HG03439 (cell line): ENCODE results near the gene LOXL3.

Source experiments
- ATAC-seq: cut with Tn5 transposase; IDR thresholded peaks from one replicate; pipeline ENCODE4 v1.9.1; 2021; ENCODE audit warnings: mild to moderate bottlenecking, moderate library complexity; ENCODE audit not compliant: unreplicated experiment

LOXL3 gene

DNA sequence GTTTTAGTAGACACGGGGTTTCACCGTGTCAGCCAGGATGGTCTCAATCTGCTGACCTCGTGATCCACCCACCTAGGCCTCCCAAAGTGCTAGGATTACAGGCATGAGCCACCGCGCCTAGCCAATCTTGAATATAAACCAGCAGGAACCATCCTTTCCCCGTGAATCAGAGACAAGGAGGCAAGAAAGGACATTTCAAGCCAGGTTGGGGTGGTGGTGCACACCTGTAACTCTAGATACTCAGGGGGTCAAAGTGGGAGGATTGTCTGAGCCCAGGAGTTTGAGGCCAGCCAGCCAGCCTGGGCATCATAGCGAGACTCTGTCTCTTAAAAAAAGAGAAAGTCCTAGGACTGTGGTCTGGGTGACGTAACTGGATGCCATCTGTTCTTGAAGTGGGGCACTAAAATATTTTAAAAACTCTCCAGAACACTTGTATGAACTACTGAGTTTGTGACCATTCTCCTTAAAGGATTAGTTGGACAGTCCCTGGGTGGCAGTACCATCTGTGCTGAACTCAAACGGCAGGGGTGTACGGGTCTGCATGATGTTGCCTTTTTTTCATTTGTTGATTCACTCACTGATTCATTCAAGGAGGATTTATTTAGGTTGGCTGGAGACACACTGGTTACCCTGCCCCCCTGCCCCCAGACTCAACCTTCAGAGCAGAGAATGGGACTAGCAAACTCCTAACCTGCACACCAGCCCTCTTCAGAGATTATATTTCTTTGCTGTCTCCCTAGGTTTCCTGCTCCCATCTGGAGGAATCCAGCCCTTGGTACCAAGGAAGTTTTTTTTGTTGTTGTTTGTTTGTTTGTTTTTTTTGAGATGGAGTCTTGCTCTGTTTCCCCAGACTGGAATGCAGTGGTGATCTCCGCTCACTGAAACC lies 42.4 kb downstream of the LOXL3 start:
- no peak for ATAC-seq

DNA sequence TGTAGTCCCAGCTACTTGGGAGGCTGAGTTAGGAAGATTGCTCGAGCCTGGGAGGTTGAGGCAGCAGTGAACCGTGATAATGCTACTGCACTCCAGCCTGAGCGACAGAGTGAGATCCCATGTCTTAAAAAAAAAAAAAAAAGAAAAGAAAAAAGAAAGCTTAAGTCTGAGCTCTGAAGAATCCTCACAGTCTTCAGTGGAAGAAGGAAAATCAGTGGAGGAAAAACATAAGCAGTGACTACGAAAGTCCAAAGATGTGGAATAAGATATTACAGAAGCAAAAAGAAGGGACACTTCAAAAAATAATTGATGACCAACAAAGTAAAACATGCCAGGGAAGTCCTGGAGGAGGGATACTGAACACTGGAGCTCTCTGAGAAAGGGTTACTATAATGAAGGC lies 43.5 kb downstream of the LOXL3 start:
- no peak for ATAC-seq

DNA sequence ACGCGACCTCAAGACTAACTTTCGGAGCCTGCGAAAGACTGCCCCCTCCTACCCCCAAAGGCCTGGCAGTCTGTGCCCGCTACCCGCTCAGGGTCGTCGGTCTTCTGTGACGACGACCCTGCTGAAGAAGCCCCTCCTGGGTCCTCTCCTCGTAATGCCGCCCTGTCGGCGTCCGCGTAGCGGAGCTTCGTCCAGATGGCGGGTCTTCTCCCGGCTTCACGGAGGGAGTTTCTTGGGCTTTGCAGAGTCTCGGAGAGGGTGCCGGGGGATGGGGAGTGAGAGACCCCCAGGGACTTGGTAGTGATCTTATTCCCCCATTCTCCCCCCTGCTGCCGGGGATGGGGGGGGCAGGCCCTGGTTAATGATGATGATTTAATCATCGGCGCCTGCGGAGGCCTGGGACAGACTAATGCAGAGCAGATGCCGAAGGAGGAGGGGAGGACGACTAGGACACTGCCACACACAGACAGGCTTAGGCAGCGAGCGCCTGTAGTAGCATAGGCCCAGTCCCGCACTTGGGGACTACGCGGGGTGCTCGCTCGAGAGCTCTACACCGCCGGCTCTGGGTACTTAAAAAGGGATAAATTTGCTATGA lies 45.7 kb downstream of the LOXL3 start:
- peak; percentile 7 for ATAC-seq

- ATAC-seq, result peak; percentile 91
Observed at GRCh38 chr2:74507145-74507925, 46.4 kb downstream of the LOXL3 start, which contains the start of gene PCGF1. PCGF1 (minus strand) TSS chr2:74507695; CDS start chr2:74507668, 27 bp downstream.

- no peak for ATAC-seq
Observed at GRCh38 chr2:74505448-74506246, 48.1 kb downstream of the LOXL3 start.

- no peak for ATAC-seq
Observed at GRCh38 chr2:74504591-74504990, 49.2 kb downstream of the LOXL3 start.

DNA sequence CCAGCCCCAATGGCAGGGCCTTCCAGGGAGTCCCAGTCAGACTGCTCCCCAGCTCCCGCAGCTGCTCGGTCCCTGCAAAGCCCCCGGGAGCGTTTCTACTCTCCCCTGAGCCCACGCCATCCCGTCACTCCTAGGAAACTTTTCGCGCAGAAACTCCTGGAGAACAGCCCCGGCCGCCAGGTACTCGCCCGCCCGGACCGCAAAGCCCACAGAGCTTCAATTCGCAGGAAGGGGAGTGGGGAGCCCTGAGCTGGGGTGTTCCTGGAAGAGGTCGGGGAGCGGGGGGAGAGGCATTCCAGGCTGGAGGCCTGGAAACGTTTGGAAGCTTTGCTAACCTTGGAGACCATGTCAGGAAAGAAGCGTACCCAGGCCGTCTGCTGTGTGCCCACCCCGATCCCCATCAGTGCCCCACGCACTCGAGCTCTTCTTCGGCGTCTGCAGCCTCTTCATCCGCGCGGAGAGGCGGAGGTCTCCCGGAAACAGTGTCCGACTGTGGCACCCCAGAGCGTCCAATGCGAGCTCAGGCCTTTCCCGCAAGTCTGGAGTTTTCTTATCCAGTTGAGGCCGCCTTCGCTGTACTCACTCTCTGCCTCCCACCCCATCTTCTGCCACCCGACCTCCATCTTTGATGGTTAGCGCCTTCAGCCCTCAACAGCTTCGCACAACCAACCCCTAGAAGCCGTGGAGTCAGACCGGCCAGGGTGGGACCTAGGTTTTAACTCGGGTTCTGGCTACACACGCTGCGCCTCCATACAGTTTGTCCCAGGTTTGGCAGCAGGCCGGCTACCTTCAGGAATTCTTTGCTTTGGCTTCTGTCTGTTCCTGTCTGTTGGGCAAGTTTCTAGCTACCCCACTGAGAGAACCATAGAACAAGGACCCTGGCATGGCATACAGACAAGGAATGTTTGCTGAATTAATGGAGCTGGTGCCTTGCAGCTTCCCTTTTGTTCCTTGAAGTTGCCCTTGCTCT lies 50.0 kb downstream of the LOXL3 start:
- no peak for ATAC-seq

DNA sequence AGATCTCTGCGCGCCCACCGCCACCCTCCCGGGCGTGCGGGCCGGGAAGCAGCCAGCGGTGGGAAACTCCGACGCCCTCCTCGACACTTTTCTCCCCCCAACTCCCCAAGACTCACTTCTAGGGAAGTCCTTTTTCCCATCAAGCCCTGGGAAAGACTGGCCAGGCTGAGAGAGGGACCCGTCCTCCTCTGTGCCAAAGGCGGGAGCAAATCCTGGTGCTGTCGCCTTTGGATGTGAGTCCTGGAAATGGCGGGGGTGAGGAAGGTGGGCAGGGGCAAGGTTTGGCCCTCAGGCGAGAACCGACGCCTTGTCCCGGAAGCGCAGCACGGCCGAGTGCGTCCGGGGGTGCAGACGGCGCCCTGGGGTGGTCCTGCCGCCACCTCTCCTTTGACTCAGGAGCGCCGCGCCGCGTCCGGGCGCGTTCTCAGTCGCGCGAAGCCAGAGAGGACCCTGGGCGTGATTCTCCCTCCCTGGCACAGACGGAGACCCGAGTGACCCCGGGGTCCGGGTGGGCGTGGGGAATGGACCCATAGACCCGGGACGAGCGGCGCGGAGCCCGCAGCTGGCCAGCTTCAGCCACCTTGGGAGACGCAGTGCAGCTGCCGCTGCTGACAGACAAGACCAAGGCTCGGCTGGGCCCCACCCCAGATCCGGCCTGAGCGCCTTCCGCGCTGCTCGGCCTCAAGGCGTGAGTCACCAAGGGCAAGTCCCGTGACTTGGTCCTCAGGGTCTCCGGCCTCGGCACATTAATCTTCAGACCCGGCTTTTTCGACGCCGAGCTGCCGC lies 50.8 kb downstream of the LOXL3 start:
- ATAC-seq, result no peak

DNA sequence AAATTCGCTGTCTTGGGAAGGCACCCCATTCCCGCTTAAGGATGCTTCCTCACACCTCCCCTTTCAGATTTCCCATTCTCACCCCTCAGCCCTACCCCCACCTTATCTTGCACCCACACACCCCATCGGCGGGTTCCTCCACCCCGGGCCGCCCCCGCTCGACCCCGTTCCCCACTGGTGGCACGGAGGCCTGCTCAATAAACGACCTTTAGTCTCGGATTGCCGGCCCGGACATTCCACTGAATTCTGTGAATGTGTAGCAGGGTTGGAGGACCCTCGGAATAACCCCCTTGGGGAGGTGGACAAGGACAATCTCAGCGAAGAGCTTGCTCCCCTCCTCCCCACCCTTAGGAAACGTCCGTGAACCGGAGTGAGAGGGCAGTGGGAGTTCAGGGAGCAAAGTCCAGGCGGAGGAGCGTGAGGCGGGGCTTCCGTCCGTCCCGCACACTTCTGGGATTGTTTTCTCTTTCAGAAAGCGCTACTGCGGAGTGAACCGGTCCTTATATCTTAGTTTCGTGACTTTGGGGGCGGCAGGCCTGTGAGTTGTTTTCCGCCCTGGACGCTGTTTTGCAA lies 51.5 kb downstream of the LOXL3 start:
- ATAC-seq, result no peak

DNA sequence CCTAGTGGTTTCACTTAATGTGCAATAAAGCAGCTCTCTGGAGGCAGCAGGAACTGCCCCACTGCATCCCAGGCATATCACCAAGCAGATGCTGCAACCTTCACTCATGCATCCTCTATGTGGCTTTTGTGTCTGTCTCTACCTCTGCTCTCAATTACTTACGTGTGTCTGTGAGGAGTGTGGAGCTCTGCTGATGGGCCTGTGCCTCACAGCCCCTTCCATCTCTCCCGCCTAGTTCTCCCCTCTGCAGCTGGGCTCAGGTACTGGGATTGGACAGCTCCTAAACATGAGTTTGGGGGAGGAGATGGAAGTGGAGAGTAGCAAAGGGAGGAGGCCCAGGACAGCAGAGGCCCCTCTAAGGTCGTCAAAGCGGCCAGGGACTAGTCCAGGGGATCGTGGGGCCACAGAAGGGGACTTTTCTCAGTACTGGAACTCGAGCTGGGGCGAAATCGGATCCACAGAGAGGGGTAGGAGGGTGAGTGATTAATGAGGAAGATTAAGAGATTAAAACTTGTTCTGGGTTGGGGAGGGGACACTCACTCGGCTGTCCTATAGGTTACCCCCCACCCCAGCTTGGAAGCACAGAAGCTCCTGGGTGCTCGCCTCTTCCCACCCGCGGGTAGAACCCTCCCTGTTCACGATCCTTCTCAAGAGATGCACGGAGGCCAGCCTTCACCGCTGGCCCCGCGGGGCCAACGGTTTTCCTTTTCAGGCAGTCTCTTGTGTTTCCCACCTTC lies 52.2 kb downstream of the LOXL3 start:
- no peak for ATAC-seq

DNA sequence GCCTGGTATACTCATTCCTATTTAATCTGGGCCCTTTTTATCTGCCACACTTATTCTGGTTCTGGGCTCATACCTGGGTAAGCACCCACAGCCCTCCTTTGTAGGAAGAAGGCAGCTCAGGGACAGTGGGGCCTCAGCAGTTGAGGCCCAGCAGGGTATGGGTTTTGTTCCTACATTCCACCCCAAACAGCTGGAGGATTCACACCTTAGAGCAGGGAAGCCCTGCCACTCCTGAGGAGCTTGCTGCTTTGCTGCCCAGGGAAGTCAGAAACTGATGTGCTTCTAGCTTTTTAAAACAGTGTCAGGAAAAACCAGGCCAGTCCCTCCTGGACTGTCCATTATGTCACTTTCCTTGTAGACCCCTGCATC lies 53.2 kb downstream of the LOXL3 start:
- no peak for ATAC-seq

DNA sequence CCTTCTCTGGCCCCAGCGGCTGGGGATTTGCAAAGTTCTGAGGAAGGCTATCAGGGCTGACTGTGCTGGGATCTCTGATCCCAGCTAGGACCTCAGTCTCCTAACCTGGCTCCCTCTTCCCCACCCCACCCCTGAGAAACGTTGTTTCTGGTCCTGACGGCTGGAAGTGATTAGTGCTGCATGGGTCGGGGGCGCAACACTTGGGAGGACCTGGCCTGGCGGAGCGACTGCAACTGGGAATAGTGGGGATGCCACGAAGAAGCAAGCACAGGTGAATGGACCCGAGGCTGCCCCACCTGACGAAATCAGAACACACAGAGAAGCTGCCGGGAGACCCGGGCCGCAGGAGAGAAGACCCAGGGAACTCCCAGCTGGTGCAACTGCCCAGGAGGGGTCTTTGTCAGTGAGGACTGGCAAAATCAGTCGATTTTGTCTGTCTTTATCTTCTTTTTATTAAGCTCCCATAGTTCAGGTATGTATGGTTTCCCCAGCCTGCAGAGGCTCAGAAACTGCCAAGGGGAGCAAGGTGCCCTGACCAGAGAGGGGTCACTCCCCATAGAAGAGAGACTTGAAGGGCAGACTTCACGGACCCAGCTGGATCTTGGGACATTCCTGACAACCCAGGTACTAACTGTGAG lies 53.7 kb downstream of the LOXL3 start:
- no peak for ATAC-seq

- no peak for ATAC-seq
Observed at GRCh38 chr2:74499267-74499939, 54.3 kb downstream of the LOXL3 start, which contains the start of gene LBX2. LBX2 (minus strand) TSS chr2:74499603; CDS start chr2:74499537, 66 bp downstream.

- ATAC-seq, result no peak
Observed at GRCh38 chr2:74498500-74499266, 55.1 kb downstream of the LOXL3 start.

GRCh38 chr2:74497777-74498499 lies 55.8 kb downstream of the LOXL3 start:
- no peak for ATAC-seq
